MG63 (cell line): ENCODE measurements around the gene SLC44A4. TPM values are rescaled to one million over a fixed set of nuclear protein-coding genes. Genes with fewer than 3 reads are reported as not detected.

Experiments used
- DNase-seq: peaks from one replicate; pipeline ENCODE4 v3.0.0-alpha.2; 2020
- H3K27me3 ChIP-seq: fragments of 250-450 bp; sonication (Bioruptor Pico); 2 replicates; pipeline ENCODE4 v1.5.1; 2020; ENCODE audit warnings: mild to moderate bottlenecking, moderate library complexity
- H3K36me3 ChIP-seq: fragments of 250-450 bp; sonication (Bioruptor Pico); 2 replicates; pipeline ENCODE4 v1.5.1; 2020; ENCODE audit warnings: mild to moderate bottlenecking, moderate library complexity
- H3K4me3 ChIP-seq: fragments of 250-450 bp; sonication (Bioruptor Pico); 2 replicates; pipeline ENCODE4 v1.5.1; 2020; ENCODE audit warnings: mild to moderate bottlenecking, moderate library complexity
- H3K9me3 ChIP-seq: fragments of 250-450 bp; sonication (Bioruptor Pico); 2 replicates; pipeline ENCODE4 v1.5.1; 2020; ENCODE audit warnings: mild to moderate bottlenecking, moderate library complexity
- total RNA-seq: library from RNA; depleted of rRNA; stranded (reverse); fragments of >200 nt; shearing (Covaris generic); gene quantifications from 2 replicates; pipeline ENCODE4 v1.2.3, GENCODE V29; 2014; ENCODE audit warnings: low replicate concordance

Gene SLC44A4
- total RNA-seq, 1 experiment from 2014 or later = not detected

DNA sequence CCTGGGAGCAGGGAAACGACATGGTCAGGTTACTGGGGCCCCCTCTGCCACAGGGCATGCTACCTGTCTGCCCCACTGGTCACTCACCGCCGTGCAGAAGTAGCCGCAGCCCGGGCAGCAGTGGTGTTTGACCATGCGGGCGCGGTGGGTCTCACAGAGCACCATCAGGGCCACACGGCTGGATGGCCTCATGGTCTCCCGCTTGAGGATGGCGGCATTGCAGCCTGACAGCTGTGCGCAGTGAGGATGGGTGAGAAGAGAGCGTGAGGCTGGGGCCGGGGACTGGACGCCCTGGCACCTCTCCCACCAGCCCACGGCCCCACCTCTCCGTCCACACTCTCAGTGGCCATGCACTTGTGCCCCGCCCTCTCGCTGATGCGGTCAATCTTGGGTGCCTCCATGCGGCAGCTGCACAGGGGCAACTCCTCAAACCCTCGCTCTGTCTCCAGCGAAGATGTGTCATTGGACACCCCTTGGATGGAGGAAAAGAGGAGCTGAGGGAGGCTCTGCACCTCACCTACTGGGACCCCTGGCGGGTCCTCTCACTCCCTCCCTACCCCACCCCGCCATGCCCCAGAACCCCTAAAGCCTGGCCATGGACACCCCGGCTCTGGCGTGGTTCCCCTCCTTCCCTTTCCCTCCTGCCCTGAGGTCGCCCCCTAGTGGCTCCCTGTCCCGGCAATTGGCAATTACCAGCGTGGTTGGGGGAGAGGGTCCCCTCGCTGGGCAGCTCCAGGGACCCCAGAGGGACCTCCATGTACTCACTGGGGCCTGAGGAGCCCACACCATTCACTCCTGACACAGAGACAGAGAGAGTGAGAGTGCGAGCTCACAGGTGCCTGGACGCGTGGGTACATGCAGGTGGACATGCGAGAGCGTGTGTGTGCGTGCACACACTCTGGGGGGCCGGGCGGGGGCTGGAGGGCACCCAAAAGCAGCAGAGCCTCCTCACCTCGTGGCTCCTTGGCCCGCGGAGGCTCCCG, 9.8 kb upstream of the SLC44A4 start:
- peaks cover 8% of the 10 kb centered on the region for H3K36me3 ChIP-seq
- no peak overlapping the region for H3K4me3 ChIP-seq
- DNase-seq = no peak

GRCh38 chr6:31887173-31888007, 8.6 kb upstream of the SLC44A4 start:
- no peaks in the 10 kb centered on the region for H3K9me3 ChIP-seq
- no peak overlapping the region for H3K4me3 ChIP-seq
- H3K36me3 ChIP-seq = peaks cover 5% of the 10 kb centered on the region
- no peaks in the 10 kb centered on the region for H3K27me3 ChIP-seq
- DNase-seq = no peak

More for the DNA sequence above, 9.8 kb upstream of the SLC44A4 start:
- H3K27me3 ChIP-seq = no peaks in the 10 kb centered on the region
- H3K9me3 ChIP-seq = no peaks in the 10 kb centered on the region

DNA sequence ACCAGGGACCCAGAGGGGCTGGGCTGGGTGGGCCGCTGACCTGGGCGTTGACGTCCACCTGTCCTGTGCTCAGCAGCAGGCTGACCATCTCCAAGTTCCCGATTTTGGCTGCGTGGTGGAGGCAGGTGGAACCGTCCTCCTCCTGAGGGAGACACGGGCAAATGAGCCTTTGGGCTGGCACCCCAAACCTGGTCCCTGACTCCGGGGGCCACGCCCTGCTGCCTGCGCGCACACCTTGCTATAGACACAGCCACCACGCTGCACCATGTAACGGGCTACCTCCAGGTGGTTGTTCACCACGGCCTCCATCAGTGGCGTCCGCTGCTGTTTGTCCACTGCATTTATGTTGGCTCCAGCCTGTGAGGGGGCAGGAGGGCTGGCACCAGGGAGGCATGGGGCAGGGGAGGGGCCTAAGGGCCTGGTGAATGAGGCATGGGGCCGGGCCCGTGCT, 7.8 kb upstream of the SLC44A4 start:
- Histone ChIP-seq H3K9me3 (no peaks in the 10 kb centered on the region), H3K27me3 (no peaks in the 10 kb centered on the region), H3K4me3 (no peak overlapping the region), H3K36me3 (peaks cover 5% of the 10 kb centered on the region)
- DNase-seq = no peak

GRCh38 chr6:31884528-31885035, 5.8 kb upstream of the SLC44A4 start:
- H3K36me3 ChIP-seq = peaks cover 5% of the 10 kb centered on the region
- H3K4me3 ChIP-seq = no peak overlapping the region
- H3K27me3 ChIP-seq = no peaks in the 10 kb centered on the region
- no peaks in the 10 kb centered on the region for H3K9me3 ChIP-seq
- DNase-seq = no peak

DNA sequence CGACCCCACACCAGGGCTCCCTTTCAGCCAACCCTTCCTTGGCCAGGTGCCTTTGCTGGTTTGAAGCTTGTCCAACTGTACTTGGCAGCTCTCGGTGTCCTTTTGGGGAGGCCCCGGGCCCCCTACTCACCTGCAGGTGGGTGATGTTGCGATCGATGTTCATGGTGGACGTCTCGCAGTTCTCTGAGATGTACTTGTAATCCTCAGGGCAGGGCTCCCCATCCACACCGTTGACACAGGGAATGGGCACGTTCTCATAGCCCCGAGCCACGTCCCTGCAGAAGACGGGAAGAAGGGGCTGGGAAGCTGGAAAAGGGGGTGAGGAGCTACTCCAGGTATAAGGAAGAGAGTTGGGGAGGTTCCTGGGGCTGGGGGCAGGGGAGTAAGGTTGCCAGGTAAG, 4.9 kb upstream of the SLC44A4 start:
- no peak overlapping the region for H3K4me3 ChIP-seq
- DNase-seq = no peak
- no peaks in the 10 kb centered on the region for H3K9me3 ChIP-seq
- H3K27me3 ChIP-seq = no peaks in the 10 kb centered on the region
- peaks cover 5% of the 10 kb centered on the region; the same call in 1 of the 2 replicates for H3K36me3 ChIP-seq

DNA sequence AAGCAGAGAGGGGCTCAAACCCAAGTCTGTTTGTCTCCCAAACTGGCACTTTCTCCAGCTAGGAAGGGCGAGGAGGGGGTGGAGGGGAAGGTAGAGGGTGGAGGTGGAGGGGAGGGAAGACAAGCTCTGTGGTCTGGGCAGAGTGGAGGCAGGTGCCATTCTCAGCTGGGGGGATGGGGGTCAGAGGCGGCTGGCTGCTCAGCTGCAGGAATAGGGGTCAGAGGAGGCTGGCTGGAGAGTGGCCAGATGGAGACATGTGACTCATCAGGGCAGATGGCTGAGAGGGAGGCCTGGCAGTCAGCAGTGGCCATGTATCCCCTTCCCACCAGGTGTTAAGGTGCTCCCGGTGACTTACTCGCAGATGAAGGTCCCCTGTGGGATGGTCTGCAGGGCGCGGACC, 3.5 kb upstream of the SLC44A4 start:
- peak; percentile 26 for DNase-seq
- Histone ChIP-seq H3K9me3 (no peaks in the 10 kb centered on the region), H3K27me3 (no peaks in the 10 kb centered on the region), H3K4me3 (no peak overlapping the region), H3K36me3 (peaks cover under 1% of the 10 kb centered on the region; the same call in 1 of the 2 replicates)

DNA sequence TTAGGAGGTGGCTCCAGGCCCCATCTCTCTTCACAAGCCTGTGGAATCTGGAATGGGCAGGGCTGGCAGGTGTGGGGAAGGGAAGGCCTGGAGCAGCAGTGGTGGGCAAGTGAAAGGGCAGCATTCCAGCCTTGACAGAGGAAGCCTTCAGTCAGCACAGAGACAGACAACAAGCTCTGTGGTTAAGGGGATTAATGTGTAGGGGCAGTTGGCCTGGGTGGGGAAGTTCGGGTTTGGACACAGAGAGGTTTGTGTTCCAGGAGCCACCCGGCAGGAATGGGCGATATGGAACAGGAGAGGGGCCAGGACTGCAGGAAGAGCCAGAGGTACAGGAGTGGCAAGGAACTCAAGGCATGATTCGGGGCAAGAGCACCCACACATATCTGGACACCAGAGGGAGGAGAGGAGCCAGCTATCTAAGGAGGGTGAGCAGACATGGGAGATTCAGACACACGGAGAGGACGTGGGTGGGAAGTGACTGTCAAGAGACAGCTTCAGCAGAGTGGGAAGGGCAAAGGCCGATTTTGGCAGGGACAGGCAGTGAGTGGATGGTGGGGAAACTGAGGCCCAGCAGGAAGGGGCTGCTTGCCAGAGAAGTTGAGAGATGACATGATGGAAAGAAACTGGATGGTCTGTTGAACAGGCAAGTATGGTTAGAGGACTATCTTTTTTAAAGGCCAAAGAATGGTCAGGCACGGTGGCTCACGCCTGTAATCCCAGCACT, 2.5 kb upstream of the SLC44A4 start:
- Histone ChIP-seq H3K9me3 (no peaks in the 10 kb centered on the region), H3K36me3 (no peaks in the 10 kb centered on the region; the same call in 1 of the 2 replicates), H3K27me3 (no peaks in the 10 kb centered on the region), H3K4me3 (no peak overlapping the region)
- no peak for DNase-seq

- Histone ChIP-seq H3K36me3 (no peaks in the 10 kb centered on the region; the same call in 1 of the 2 replicates), H3K9me3 (no peaks in the 10 kb centered on the region), H3K27me3 (no peaks in the 10 kb centered on the region), H3K4me3 (no peak overlapping the region)
- DNase-seq = no peak
Observed at GRCh38 chr6:31880616-31881015, 1.8 kb upstream of the SLC44A4 start.

- DNase-seq = no peak
Observed at GRCh38 chr6:31879901-31880300, 1.1 kb upstream of the SLC44A4 start.

DNA sequence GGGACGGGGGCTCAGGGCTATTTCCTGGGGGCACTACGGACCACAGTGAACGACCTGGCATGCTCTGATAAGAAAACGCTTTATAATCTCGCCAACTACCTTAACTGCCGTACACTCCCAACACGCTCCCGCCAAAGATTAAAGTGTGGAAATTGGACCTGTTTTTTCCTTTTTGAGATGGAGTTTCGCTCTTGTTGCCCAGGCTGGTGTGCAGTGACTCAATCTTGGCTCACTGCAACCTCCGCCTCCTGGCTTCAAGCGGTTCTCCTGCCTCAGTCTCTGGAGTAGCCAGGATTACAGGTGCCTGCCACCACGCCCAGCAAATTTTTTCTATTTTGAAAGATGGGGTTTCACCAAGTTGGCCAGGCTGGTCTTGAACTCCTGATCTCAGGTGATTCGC, 346 bp upstream of the SLC44A4 start:
- Histone ChIP-seq H3K4me3 (no peak overlapping the region), H3K36me3 (no peaks in the 10 kb centered on the region; the same call in 1 of the 2 replicates), H3K27me3 (no peaks in the 10 kb centered on the region), H3K9me3 (no peaks in the 10 kb centered on the region)
- DNase-seq = no peak

More at GRCh38 chr6:31879901-31880300, 1.1 kb upstream of the SLC44A4 start:
- H3K9me3 ChIP-seq = no peaks in the 10 kb centered on the region
- H3K36me3 ChIP-seq = no peaks in the 10 kb centered on the region; the same call in 1 of the 2 replicates
- no peak overlapping the region for H3K4me3 ChIP-seq
- H3K27me3 ChIP-seq = no peaks in the 10 kb centered on the region

DNA sequence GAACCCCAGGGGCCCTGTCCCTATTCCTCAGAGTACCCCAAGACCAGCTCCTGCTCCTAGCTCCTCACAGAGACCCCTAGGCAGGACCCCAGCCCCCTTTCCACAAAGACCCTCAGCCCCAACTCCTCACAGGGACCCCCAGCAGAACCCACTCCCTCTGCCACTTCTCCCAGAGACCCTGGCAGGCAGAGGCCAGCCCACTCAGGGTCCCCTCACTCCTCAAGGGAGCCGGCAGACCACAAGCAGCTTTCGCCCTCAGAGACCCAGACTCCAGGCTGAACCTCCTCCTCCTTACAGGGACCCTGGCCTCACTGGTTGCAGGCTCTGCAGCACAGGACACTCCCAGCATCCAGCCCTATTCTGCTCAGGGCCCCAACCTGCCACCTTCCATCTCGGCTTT, 575 bp downstream of the SLC44A4 start:
- H3K36me3 ChIP-seq = no peaks in the 10 kb centered on the region; the same call in 1 of the 2 replicates
- no peak for DNase-seq
- H3K4me3 ChIP-seq = no peak overlapping the region
- no peaks in the 10 kb centered on the region for H3K9me3 ChIP-seq
- no peaks in the 10 kb centered on the region for H3K27me3 ChIP-seq

DNA sequence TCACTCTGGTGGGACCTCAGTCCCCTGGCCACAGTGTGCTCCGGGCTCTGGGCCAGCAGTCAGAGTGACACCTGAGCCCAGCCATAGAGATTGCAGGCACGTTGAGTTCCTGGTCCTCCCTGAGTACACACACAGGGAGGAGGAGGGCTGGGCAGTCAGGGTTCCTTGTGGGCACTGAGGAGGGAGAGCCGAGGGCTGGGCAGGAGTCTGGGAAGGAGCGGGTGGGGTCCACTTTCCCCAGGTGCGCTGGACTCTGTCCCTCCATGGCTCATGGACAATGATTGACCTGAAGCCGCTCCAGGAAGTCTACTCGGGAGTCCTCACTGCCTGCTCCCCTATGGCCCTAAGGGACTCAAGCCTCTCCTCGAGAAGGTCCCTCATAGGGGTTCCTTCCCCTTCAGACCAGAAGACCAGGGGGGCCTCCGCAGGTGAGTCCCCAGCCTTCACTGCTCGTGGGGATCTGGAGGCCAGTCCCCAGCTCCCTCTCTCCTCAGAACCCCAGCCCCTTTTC, 1.1 kb downstream of the SLC44A4 start:
- Histone ChIP-seq H3K4me3 (no peak overlapping the region), H3K9me3 (no peaks in the 10 kb centered on the region), H3K27me3 (no peaks in the 10 kb centered on the region), H3K36me3 (no peaks in the 10 kb centered on the region; the same call in 1 of the 2 replicates)
- no peak for DNase-seq

DNA sequence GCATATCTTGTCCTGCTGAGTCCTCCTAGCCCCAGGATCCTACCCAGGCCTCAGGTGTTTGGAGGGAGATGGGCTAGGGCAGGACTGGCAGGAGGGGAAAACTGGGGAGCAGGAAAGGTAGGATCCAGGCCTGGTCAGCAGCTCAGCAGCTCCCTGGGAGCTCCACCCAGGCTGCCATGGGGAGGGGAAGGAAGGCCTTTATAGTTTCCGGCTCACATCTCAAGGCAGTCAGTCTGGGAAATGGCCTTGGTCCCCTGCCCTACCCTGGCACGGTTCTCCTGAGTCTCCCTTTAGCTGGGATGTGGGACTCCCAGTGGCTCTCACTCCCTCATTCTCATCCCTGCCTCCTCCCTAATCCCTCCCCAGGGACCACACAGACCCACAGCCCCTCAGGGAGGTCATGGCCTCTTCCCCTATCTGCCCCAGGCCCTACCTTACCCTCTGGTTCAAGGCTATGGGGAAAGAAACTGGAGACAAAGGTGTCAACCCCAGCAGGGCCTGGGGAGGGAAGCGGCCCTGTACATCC, 1.6 kb downstream of the SLC44A4 start:
- Histone ChIP-seq H3K9me3 (no peaks in the 10 kb centered on the region), H3K27me3 (no peaks in the 10 kb centered on the region), H3K36me3 (no peaks in the 10 kb centered on the region; the same call in 1 of the 2 replicates), H3K4me3 (no peak overlapping the region)
- no peak for DNase-seq

DNA sequence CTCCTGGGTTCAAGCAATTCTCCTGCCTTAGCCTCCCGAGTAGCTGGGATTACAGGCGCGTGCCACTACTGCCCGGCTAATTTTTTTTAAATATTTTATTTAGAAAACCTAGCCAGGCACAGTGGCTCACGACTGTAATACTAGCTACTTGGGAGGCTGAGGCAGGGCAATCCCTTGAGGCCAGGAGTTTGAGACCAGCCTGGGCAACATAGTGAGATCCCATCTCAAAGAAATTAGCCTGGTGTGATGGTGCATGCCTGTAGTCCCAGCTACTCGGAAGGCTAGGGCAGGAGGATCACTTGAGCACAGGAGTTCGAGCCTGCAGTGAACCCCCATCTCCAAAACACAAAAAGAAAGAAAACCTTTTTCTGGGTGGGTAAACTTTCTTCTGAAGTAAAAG, 2.4 kb downstream of the SLC44A4 start:
- no peaks in the 10 kb centered on the region for H3K9me3 ChIP-seq
- no peaks in the 10 kb centered on the region; the same call in 1 of the 2 replicates for H3K36me3 ChIP-seq
- no peak overlapping the region for H3K4me3 ChIP-seq
- no peak for DNase-seq
- no peaks in the 10 kb centered on the region for H3K27me3 ChIP-seq

DNA sequence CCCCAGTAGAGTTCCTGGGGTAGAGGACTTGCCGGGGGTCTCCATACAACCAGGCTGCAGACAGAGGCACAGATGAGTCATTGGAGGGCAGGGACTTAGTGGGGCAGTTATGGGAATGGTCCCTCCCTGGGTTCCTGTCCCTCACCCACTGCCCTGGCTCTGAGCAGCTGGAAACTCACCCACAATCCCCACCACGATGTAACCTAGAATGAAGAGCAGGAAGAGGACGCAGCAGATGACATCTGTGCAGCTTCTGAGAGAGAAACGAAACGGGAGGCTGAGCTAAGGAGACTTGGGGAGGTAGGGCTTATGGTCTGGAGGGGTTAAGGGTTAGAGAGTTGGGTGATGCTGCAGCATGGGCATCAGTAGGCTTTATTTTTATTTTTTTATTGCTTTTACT, 2.9 kb downstream of the SLC44A4 start:
- no peak overlapping the region for H3K4me3 ChIP-seq
- DNase-seq = no peak
- no peaks in the 10 kb centered on the region for H3K9me3 ChIP-seq
- no peaks in the 10 kb centered on the region for H3K27me3 ChIP-seq
- H3K36me3 ChIP-seq = no peaks in the 10 kb centered on the region; the same call in 1 of the 2 replicates
